ENCODE data around the gene IGSF21. TPM values are rescaled to one million over a fixed set of nuclear protein-coding genes. Genes with fewer than 3 reads are reported as not detected.
A peak's percentile ranks its signal among the peaks of the same experiment; 100 is the strongest.

IGSF21 gene
- total RNA-seq, 1 donor, result not detected

GRCh38 chr1:18118491-18118890, 10.9 kb downstream of the IGSF21 start:
- Histone ChIP-seq H3K27ac (ENCODE audit: low read depth, low read length) (no peak overlapping the region), H3K4me2 (ENCODE audit: insufficient read depth, low read length) (no peak overlapping the region), H3K79me2 (ENCODE audit: insufficient read depth, low read length) (no peaks in the 10 kb centered on the region), H3K36me3 (ENCODE audit: insufficient read depth, low read length) (no peaks in the 10 kb centered on the region), H3K4me1 (ENCODE audit: insufficient read depth, low read length) (no peaks in the 10 kb centered on the region), H3K4me3 (ENCODE audit: insufficient read depth, low read length) (no peak overlapping the region), H3K27me3 (ENCODE audit: insufficient read depth, low read length) (no peaks in the 10 kb centered on the region), H2AFZ (ENCODE audit: low read length) (no peak overlapping the region), H3K9me3 (ENCODE audit: low read depth, low read length) (no peaks in the 10 kb centered on the region), H4K20me1 (ENCODE audit: insufficient read depth, low read length) (no peaks in the 10 kb centered on the region)
- peak; percentile 29 for DNase-seq (ENCODE audit: insufficient read length, low spot score, missing footprints)
- TF ChIP-seq CTCF (IDR thresholded peaks at IDR 0.05; ENCODE audit: extremely low read depth, low read depth, low read length), result no peak

GRCh38 chr1:18119289-18119688, 11.7 kb downstream of the IGSF21 start:
- no peak overlapping the region for H3K4me3 ChIP-seq (ENCODE audit: insufficient read depth, low read length)
- no peaks in the 10 kb centered on the region for H4K20me1 ChIP-seq (ENCODE audit: insufficient read depth, low read length)
- no peaks in the 10 kb centered on the region for H3K27me3 ChIP-seq (ENCODE audit: insufficient read depth, low read length)
- no peaks in the 10 kb centered on the region for H3K4me1 ChIP-seq (ENCODE audit: insufficient read depth, low read length)
- H3K36me3 ChIP-seq (ENCODE audit: insufficient read depth, low read length), result no peaks in the 10 kb centered on the region
- H2AFZ ChIP-seq (ENCODE audit: low read length), result no peak overlapping the region
- H3K9me3 ChIP-seq (ENCODE audit: low read depth, low read length), result no peaks in the 10 kb centered on the region
- no peak overlapping the region for H3K27ac ChIP-seq (ENCODE audit: low read depth, low read length)
- no peak for TF ChIP-seq CTCF (IDR thresholded peaks at IDR 0.05; ENCODE audit: extremely low read depth, low read depth, low read length)
- no peak overlapping the region for H3K4me2 ChIP-seq (ENCODE audit: insufficient read depth, low read length)
- no peak for DNase-seq (ENCODE audit: insufficient read length, low spot score, missing footprints)
- H3K79me2 ChIP-seq (ENCODE audit: insufficient read depth, low read length), result no peaks in the 10 kb centered on the region

GRCh38 chr1:18119771-18120377, 12.3 kb downstream of the IGSF21 start:
- H3K27me3 ChIP-seq (ENCODE audit: insufficient read depth, low read length), result no peaks in the 10 kb centered on the region

GRCh38 chr1:18120638-18121037, 13.0 kb downstream of the IGSF21 start:
- Histone ChIP-seq H4K20me1 (ENCODE audit: insufficient read depth, low read length) (no peaks in the 10 kb centered on the region), H3K4me2 (ENCODE audit: insufficient read depth, low read length) (no peak overlapping the region), H3K79me2 (ENCODE audit: insufficient read depth, low read length) (no peaks in the 10 kb centered on the region), H3K4me1 (ENCODE audit: insufficient read depth, low read length) (no peaks in the 10 kb centered on the region), H3K4me3 (ENCODE audit: insufficient read depth, low read length) (no peak overlapping the region), H2AFZ (ENCODE audit: low read length) (no peak overlapping the region), H3K27me3 (ENCODE audit: insufficient read depth, low read length) (no peaks in the 10 kb centered on the region), H3K9me3 (ENCODE audit: low read depth, low read length) (no peaks in the 10 kb centered on the region), H3K36me3 (ENCODE audit: insufficient read depth, low read length) (no peaks in the 10 kb centered on the region), H3K27ac (ENCODE audit: low read depth, low read length) (no peak overlapping the region)
- no peak for TF ChIP-seq CTCF (IDR thresholded peaks at IDR 0.05; ENCODE audit: extremely low read depth, low read depth, low read length)
- DNase-seq (ENCODE audit: insufficient read length, low spot score, missing footprints), result peak; percentile 43

More at GRCh38 chr1:18119771-18120377, 12.3 kb downstream of the IGSF21 start:
- H3K4me2 ChIP-seq (ENCODE audit: insufficient read depth, low read length), result no peak overlapping the region
- H3K36me3 ChIP-seq (ENCODE audit: insufficient read depth, low read length), result no peaks in the 10 kb centered on the region
- no peak for TF ChIP-seq CTCF (IDR thresholded peaks at IDR 0.05; ENCODE audit: extremely low read depth, low read depth, low read length)
- H3K4me3 ChIP-seq (ENCODE audit: insufficient read depth, low read length), result no peak overlapping the region
- H3K79me2 ChIP-seq (ENCODE audit: insufficient read depth, low read length), result no peaks in the 10 kb centered on the region
- no peaks in the 10 kb centered on the region for H3K4me1 ChIP-seq (ENCODE audit: insufficient read depth, low read length)
- DNase-seq (ENCODE audit: insufficient read length, low spot score, missing footprints), result peak; percentile 54
- H3K9me3 ChIP-seq (ENCODE audit: low read depth, low read length), result no peaks in the 10 kb centered on the region
- H4K20me1 ChIP-seq (ENCODE audit: insufficient read depth, low read length), result no peaks in the 10 kb centered on the region
- no peak overlapping the region for H3K27ac ChIP-seq (ENCODE audit: low read depth, low read length)
- no peak overlapping the region for H2AFZ ChIP-seq (ENCODE audit: low read length)
